Stimulated activated CD8-positive, alpha-beta memory T cell treated with anti-CD3 and anti-CD28 coated beads, Interleukin-15, amount 100 ng/mL, for 4 hours (primary cell): ENCODE data around the gene ACTG1.
A peak's percentile ranks its signal among the peaks of the same experiment; 100 is the strongest.
"Not testable (repeated sequence)": the region's sequence is repeated elsewhere in the genome, so short reads cannot be mapped to it uniquely, and the experiment has no call there.

Source experiments
- DNase-seq, 2 donors: peaks; one replicate each; pipeline ENCODE4 v3.0.0-alpha.2; 2020; ENCODE audit warnings: low read depth in 2 of 2

The ACTG1 gene

DNA sequence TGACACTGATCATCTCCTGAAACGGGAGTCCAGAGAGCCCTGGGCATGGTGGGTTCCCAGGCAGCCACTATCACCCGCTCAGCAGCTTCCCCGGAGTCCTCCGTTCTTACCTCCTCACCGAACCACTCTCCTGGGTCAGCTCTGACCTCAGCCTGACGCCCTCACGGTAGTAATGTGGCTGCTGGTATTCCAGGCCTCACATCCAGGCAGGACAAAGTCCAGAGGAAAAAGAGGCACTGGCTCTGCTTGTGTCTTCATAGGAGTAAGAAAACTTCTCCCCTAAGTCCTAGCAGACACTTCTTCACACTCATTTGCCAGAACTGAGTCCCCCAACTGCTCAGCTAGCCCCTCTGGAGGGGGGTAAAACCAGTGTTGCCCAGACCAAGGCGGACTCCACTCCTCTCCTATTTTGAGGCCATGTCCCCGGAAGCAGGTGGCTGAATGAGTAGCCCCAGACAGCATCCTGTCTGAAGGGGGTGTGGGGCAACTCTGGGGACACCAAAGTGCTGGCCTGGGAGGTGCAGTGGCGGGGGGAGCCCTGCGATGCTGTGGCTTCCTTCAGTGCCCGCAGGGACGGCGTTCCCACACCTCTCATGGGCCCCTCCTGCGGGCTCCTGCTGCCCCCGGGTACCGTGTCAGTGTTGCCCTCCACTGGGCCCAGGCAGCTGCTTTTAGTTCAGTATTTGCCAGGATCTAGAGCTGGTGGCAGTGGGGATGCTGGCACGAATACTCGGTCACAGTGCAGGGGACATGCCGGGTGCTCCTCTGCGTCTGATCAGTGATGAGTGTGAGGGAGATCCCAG, 20.9 kb upstream of the ACTG1 start:
- no peak for DNase-seq

DNA sequence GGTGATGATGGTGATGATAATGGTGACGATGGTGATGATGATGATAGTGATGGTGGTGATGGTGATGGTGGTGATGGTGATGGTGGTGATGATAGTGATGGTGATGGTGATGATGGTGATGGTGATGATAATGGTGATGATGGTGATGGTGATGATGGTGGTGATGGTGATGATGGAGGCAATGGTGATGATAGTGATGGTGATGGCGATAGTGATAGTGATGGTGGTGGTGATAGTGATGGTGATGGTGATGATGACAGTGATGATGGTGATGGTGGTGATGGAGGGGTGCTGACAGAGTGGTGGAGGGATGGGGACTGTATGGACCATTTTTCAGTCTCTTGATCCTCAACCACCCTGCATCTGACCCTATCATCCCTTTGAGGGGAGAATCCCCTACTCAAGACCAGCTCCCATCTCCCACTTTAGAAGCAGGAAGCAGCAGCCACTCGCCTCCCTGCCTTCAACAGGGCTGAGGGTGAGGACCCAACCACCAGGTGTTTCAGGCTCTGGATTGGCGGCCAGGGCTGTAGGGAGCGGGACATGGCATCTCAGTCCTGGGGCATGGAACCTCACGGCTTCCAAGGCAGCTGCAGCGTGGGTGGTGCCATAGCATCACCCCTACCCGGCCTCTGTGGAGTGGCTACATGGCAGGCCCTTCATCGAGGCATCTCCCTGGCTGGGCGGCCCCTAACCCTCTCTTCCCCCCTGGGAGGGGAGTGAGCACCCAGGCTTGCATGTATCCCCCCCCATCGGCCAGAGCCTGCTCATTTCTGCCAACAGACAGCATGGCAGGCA, 20.1 kb upstream of the ACTG1 start:
- no peak for DNase-seq

GRCh38 chr17:81531998-81532404, 19.4 kb upstream of the ACTG1 start:
- not testable (repeated sequence) for DNase-seq

- not testable (repeated sequence) for DNase-seq
These were observed 18.4 kb upstream of the ACTG1 start for GRCh38 chr17:81531013-81531412.

DNA sequence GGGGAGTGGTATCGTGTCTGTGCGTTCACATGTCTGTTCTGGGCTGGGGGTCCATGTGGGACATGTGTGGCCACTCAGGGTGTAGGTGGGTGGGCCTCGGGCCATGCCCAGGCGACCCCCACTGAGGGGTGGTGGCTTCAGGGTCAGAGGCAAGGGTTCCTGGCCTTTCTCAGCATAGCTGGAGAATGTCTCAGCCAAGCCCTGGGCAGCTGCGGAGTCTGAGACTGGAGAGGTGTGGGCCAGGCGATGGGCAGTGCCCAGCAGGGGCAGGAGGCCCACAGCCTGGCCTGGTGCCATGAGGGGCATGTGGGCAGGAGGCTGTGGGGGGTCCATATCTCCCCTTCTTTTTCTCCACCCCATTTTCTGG, 16.8 kb upstream of the ACTG1 start:
- DNase-seq, result no peak

- DNase-seq, result no peak
These were observed 16.2 kb upstream of the ACTG1 start for GRCh38 chr17:81528651-81529436.

- DNase-seq, result no peak
These were observed 15.7 kb upstream of the ACTG1 start for GRCh38 chr17:81528384-81528650.

DNA sequence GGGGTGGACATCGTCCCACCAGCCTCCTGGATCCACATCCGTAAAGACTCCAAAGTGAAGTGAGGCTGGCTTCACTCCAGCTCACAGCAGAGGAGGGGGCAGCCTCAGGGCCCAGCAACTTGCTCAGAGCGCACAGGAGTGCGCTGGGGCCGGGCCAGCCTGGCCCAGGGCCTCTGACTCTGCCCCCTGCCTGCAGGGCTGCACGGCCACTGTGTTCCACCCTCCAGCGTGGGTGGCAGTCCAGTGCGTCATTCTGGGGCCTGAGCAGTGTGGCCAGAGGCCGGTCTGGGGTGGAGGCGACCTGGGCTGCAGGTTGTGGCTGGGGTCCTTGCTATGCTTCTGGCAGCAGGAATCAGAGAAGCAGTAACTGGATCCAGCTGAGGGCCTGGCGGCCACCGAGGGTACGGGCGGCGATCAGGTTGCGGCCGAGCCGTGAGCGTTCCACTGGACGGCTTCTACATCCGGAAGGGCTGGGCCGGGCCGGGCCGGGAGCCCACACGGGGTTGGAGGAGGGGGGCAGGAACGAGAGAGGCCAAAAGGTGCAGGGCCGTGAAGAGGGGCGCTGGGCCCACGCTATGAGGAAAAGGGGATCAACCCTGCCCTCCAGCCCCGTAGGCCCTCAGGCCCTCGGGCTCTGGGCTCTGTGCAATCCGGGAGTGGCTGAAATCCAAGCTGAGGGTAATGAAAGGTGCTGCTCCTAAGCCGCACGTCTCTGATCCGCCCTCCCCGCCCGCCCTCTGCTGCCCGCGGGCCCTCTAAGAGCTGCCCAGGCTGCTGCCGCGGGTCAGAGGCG, 15.2 kb upstream of the ACTG1 start, which contains the start of gene FSCN2:
TSS of gene FSCN2 (plus strand) at position 787 of the 793 bp plus-strand sequence. CDS start 155 bp downstream, outside the sequence.
- DNase-seq, result no peak

GRCh38 chr17:81526662-81527571, 14.3 kb upstream of the ACTG1 start:
- DNase-seq, result no peak

DNA sequence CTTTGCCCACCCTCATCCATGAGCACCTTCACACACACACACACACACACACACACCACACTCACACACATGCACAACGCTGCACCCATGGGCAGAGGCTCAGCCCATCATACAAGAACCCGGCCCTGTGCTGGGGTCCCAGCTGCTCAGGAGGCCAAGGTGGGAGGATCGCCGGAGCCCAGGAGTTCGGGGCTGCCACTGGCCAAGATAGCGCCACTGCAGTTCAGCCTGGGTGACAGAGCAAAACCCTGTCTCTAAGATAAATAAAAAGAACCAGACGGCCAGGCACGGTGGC, 12.2 kb upstream of the ACTG1 start:
- DNase-seq, result no peak

DNA sequence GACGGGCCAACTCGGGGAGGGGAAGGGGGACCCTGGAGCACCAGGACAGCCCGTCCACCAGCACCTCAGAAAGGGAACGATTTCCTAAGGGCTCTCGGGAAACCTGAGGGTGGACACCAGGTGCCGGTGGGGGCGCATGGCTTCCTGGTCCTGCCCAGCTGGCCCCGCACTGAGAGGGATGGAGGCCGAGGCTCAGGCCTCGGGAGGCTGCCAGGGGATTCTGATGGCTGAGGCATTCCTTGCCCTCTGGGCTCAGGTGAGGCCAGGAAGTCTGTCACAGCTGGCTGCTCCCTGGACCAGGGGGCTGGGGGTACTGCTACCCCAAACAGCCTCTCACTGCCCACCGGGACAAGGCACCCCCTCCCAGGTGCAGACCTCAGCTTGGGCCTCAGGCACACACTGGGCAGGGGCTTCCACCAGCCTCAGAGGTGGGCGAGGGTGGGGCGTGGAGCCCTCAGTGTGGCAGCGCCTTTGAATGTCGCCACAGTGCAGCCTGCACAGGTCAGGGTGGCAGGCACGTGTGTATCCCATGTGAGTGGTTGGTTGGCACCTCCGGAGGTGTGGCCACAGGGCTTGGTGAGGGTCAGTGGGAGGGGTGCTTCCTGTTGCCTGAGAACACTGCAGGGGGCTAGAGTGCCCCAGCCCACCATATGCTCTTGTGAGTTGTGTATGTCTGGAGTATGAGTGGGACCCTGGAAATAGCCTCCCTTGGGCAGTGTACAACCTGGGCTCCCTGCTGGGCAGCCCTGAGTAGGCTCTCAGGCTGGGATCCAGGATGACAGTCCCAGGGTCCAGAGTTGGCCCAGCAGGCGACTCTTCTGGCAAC, 11.7 kb upstream of the ACTG1 start:
- no peak for DNase-seq

GRCh38 chr17:81523402-81524038, 10.9 kb upstream of the ACTG1 start:
- DNase-seq, result no peak

DNA sequence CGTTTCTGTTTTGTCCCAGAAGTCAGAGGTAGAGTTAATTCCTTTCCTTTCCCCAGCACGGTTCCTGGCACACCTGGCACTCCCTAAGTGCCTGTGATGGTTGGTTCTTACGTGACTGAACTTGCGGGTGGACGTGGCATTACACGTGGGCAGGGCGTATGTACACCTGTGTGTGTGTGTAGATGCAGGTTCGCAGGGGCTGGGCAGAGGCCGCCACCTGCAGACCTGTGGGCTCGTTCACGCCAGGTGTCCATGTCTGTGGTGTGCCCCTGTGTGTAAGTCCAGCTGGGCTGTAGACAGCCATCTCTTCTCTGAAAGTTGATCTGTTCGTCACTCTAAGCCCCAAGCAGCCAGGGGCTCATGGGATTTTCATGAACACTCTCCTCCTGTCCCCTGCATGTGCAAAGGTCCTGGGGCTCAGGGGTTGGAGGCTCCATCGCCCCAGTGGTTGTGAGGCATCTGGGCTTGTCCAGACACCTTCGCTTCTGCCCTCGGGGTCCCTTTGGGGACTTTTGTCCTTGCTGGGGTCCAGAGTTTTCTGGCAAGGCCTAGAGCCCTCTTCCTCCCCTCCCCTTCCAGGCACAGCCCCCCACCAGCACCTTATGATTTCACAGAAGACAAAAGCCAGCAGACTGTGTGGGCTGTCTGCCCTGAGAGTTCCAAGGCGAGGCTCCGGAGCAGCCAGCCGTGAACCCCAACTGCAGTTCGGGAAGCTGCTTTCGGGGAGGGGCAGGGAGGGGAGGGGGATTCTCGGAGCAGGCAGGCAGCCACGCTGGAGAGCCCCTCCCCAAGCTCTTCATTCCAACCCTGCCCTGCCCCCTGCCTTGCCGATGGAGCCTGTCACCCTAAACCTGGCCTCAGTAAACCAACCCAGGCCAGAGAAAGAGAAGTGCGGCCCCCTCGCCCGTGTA, 10.1 kb upstream of the ACTG1 start:
- DNase-seq, result no peak

DNA sequence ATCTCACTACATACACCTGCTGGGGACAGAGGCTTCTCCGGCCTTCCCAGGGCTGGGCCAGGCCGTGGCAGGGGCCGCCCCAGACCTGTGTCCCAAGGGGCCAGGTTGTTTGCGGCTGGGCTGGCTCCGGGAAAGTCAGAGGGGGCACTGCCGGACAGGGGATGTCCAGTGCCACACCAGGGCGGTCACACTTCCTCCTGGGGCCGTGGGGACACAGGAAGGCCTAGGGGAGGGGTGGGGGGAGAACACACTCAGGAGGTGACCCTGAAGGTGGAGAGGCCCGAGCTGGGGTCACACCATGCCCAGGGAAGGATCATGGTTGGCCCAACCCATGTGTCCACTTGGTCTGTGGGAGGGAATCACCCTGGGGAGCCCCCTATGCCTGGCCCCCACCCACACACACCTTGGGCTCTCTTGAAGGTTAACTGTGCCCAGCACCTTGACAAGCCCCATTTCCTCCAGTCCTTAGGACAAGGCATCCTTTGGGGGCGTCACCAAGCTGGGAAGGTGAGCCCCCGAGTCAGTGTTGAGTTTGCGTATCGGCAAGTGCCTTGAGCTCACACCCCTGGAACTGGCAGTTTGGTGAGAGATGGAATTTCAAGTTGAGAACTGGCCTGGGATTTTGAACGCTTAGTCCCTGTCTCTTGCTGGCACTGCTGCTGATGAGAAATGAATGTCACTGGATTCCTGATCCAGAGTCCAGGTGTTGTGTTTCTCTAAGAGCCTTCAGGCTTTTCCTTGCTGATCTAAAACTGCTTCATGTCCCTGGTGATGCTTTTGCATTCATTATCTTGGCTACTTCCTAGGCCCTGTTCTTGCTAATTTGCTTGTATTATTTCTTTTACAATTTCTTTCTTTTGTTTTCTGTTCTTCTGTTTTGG, 7.7 kb upstream of the ACTG1 start:
- no peak for DNase-seq

GRCh38 chr17:81519284-81520020, 6.9 kb upstream of the ACTG1 start:
- peak in 1 of 2 donors; percentile 53 for DNase-seq

DNA sequence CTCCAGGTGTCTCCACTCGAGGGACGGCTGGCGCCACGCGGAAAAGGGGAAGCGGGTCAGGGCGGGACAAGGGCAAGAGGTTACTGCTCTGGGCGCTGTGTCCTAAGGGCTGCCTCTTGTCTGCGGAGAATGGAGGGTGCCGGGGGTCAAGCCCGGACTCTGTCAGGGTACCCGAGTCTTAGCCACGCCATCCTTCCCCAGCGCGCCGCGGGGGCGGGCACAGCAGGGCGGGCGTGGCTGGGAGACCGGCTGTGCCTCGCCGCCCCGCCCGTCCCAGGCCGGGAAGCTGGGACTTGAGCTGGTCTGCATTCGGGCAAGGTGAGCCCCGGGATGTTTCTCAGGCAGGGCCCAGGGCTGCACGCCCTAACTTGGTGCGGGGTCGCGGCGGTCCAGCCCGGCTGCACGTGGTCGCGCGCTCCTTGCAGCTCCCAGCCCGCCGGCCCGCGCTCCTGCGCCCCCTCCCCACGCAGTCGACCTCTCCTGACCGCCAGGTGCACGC, 6.2 kb upstream of the ACTG1 start:
- DNase-seq, result no peak
